HepG2 (cell line): ENCODE measurements around the gene TTLL8.

Source experiments
- CHD4 ChIP-seq: fragments of 200-600 bp; sonication (generic); IDR thresholded peaks from 2 replicates; pipeline ENCODE4 v1.7.0; 2017; ENCODE audit warnings: mild to moderate bottlenecking, low read length, borderline replicate concordance
- IRF9 ChIP-seq: sonication (generic); formaldehyde crosslinking; IDR thresholded peaks from 2 replicates; pipeline ENCODE4 v1.8.0; 2022; ENCODE audit warnings: missing genetic modification reagents, mild to moderate bottlenecking, borderline replicate concordance
- JUND ChIP-seq: sonication (generic); formaldehyde crosslinking; IDR thresholded peaks from 2 replicates; pipeline ENCODE4 v1.8.0; 2022; ENCODE audit warnings: mild to moderate bottlenecking, missing genetic modification reagents
- LRRFIP1 ChIP-seq: sonication (generic); formaldehyde crosslinking; conservative IDR thresholded peaks from 2 replicates; pipeline ENCODE4 v1.4.0; 2020; ENCODE audit warnings: missing genetic modification reagents
- PREB ChIP-seq: sonication (generic); formaldehyde crosslinking; IDR thresholded peaks from 2 replicates; pipeline ENCODE4 v1.4.0; 2020; ENCODE audit warnings: missing genetic modification reagents
- TAF1 ChIP-seq: sonication (generic); formaldehyde crosslinking; IDR thresholded peaks from 2 replicates; pipeline ENCODE4 v1.4.0; 2020; ENCODE audit warnings: missing genetic modification reagents
- YEATS4 ChIP-seq: sonication (generic); formaldehyde crosslinking; IDR thresholded peaks from 2 replicates; pipeline ENCODE4 v1.4.0; 2020; ENCODE audit warnings: missing genetic modification reagents, borderline replicate concordance
- ZNF121 ChIP-seq: sonication (generic); formaldehyde crosslinking; IDR thresholded peaks from 2 replicates; pipeline ENCODE4 v1.5.0; 2020; ENCODE audit warnings: mild to moderate bottlenecking, missing genetic modification reagents

GRCh38 chr22:50053861-50054260 lies 4.2 kb downstream of the TTLL8 start:
- no peak for TF ChIP-seq PREB
- TF ChIP-seq CHD4: no peak
- TF ChIP-seq JUND (CRISPR knock-in tag): no peak
- TF ChIP-seq IRF9 (CRISPR knock-in tag): no peak
- TF ChIP-seq ZNF121 (CRISPR knock-in tag): no peak
- TF ChIP-seq LRRFIP1 (CRISPR knock-in tag): no peak
- no peak for TF ChIP-seq TAF1
- no peak for TF ChIP-seq YEATS4
